ENCODE data around the gene SCRN2.

GRCh38 chr17:47846716-47847340 lies 5.8 kb upstream of the SCRN2 start:
- TF ChIP-seq CTCF (IDR thresholded peaks at IDR 0.05) (no peak), ZFX (IDR thresholded peaks at IDR 0.05; ENCODE audit: borderline replicate concordance) (no peak)

Data from 22Rv1 (cell line).